Measurements from ENCODE around the gene ZNF274. TPM values are rescaled to one million over a fixed set of nuclear protein-coding genes. Genes with fewer than 3 reads are reported as not detected.

Gene ZNF274
- total RNA-seq, 1 experiment from 2014 or later, result 28.7 TPM

GRCh38 chr19:58229255-58229639 lies 46.4 kb downstream of the ZNF274 start:
- Histone ChIP-seq H2BK120ac (ENCODE audit: low read depth, low read length, poor library complexity, severe bottlenecking) (peak overlapping the region; percentile 85), H4K91ac (ENCODE audit: insufficient read length, low read depth, low read length) (no peak overlapping the region), H3K56ac (ENCODE audit: insufficient read length, low read depth, low read length) (no peak overlapping the region), H3K18ac (ENCODE audit: insufficient read length, low read depth, low read length) (peak overlapping the region; percentile 93), H3K27ac (ENCODE audit: insufficient read length, low read depth, low read length) (no peak overlapping the region), H3K9ac (ENCODE audit: extremely low read depth, insufficient read length, low read length) (peak overlapping the region; percentile 94), H2BK15ac (ENCODE audit: low read depth, low read length) (no peak overlapping the region), H2BK12ac (ENCODE audit: insufficient read length, low read depth, low read length) (no peak overlapping the region), H3K23ac (ENCODE audit: insufficient read length, low read depth, low read length) (no peak overlapping the region), H3K14ac (ENCODE audit: insufficient read depth, low read length) (peak overlapping the region; percentile 99), H3K4ac (ENCODE audit: low read depth, low read length) (peak overlapping the region; percentile 95; the same call in 1 of the 2 replicates), H2BK5ac (ENCODE audit: insufficient read length, low read length) (peak overlapping the region; percentile 69), H4K20me1 (ENCODE audit: control insufficient read depth, insufficient read depth, insufficient read length) (no peaks in the 10 kb centered on the region), H2BK20ac (ENCODE audit: low read depth, low read length, poor library complexity, severe bottlenecking) (no peak overlapping the region), H3K23me2 (ENCODE audit: insufficient read length, low read depth, low read length, poor library complexity, severe bottlenecking) (peaks cover 11% of the 10 kb centered on the region), H3K4me1 (ENCODE audit: insufficient read depth, low read length) (peaks cover 2% of the 10 kb centered on the region; the same call in 1 of the 2 replicates), H3K79me1 (ENCODE audit: insufficient read depth, low read depth, low read length, poor library complexity, severe bottlenecking) (peaks cover 15% of the 10 kb centered on the region), H4K5ac (ENCODE audit: insufficient read length, low read depth, low read length) (no peak overlapping the region), H3K79me2 (ENCODE audit: insufficient read depth, low read length) (peaks cover 12% of the 10 kb centered on the region; the same call in 1 of the 2 replicates), H3K27me3 (ENCODE audit: insufficient read depth, low read length) (no peaks in the 10 kb centered on the region), H3K9me3 (ENCODE audit: control insufficient read depth, low read depth, low read length) (no peaks in the 10 kb centered on the region), H3K4me2 (ENCODE audit: insufficient read depth, insufficient read length, low read length) (peak overlapping the region; percentile 96), H2AFZ (ENCODE audit: low read length) (no peak overlapping the region), H2AK5ac (ENCODE audit: insufficient read length, low read length) (no peak overlapping the region), H3T11ph (ENCODE audit: low read length) (no peak overlapping the region), H4K8ac (replicated peaks; ENCODE audit: insufficient read length, low read depth, low read length) (no peak overlapping the region)
- Mint-ChIP-seq H3K36me3 (ENCODE audit: insufficient read depth in 1 of 3, low read depth in 3 of 3) (peaks cover 47 to 52% (median 49%) of the 10 kb centered on the region in 3 experiments), H3K9me3 (peaks cover 3 to 24% of the 10 kb centered on the region in 2 experiments; a peak in 4 of 5 replicates), H3K27ac (peak overlapping the region; percentile 16 to 99 (median 97); a peak in 6 of 7 replicates), H3K4me1 (peaks cover 20 to 21% of the 10 kb centered on the region in 2 experiments), H3K4me3 (peak overlapping the region; percentile 90 to 91), H3K27me3 (ENCODE audit: low read depth) (no peaks in the 10 kb centered on the region)
- WGBS (ENCODE audit: extremely low coverage, insufficient read length, low lambda C conversion rate), result no CpG with 5 or more reads among the region's 13 CpGs
- DNase-seq, result peak; percentile 55
- TF ChIP-seq CTCF (conservative IDR thresholded peaks at IDR 0.05), result peak; percentile 57
